Measurements from ENCODE around the gene RASSF1.

Gene RASSF1

GRCh38 chr3:50342813-50343633 lies 2.4 kb upstream of the RASSF1 start:
- no peak for DNase-seq

GRCh38 chr3:50341996-50342650 lies 1.5 kb upstream of the RASSF1 start:
- no peak for DNase-seq

- DNase-seq = no peak
Measured at GRCh38 chr3:50341537-50341936, 901 bp upstream of the RASSF1 start.

- DNase-seq = no peak
Measured at GRCh38 chr3:50340147-50340447, 539 bp downstream of the RASSF1 start.

- DNase-seq = peak; percentile 73
Measured at GRCh38 chr3:50339485-50340146, 1.0 kb downstream of the RASSF1 start.

- DNase-seq = no peak
Measured at GRCh38 chr3:50338965-50339364, 1.7 kb downstream of the RASSF1 start.

GRCh38 chr3:50337175-50337861 lies 3.3 kb downstream of the RASSF1 start:
- peak; percentile 99 for DNase-seq

GRCh38 chr3:50336452-50337174 lies 4.0 kb downstream of the RASSF1 start:
- DNase-seq = peak; percentile 32

GRCh38 chr3:50334339-50335075 lies 6.1 kb downstream of the RASSF1 start:
- no peak for DNase-seq

- DNase-seq = peak; percentile 50
Measured at GRCh38 chr3:50333744-50334328, 6.8 kb downstream of the RASSF1 start.

GRCh38 chr3:50331364-50331907 lies 9.2 kb downstream of the RASSF1 start:
- DNase-seq = no peak

- DNase-seq = no peak
Measured at GRCh38 chr3:50330330-50330729, 10.3 kb downstream of the RASSF1 start.

GRCh38 chr3:50327943-50328691 lies 12.5 kb downstream of the RASSF1 start, which contains the start of gene TUSC2:
TUSC2 (minus strand) TSS chr3:50328223; CDS start chr3:50328099, 124 bp downstream.
- DNase-seq = peak; percentile 96

- DNase-seq = no peak
Measured at GRCh38 chr3:50327129-50327528, 13.5 kb downstream of the RASSF1 start.

- no peak for DNase-seq
Measured at GRCh38 chr3:50326182-50326541, 14.5 kb downstream of the RASSF1 start.

- DNase-seq = no peak
Measured at GRCh38 chr3:50325497-50326181, 15.0 kb downstream of the RASSF1 start.

- DNase-seq = no peak
Measured at GRCh38 chr3:50325113-50325480, 15.5 kb downstream of the RASSF1 start.

- DNase-seq = peak; percentile 73
Measured at GRCh38 chr3:50324351-50325112, 16.1 kb downstream of the RASSF1 start.

All from fibroblast of skin of back (primary cell).